DOHH2 (cell line): ENCODE measurements around the gene PDCD7.
"Not testable (repeated sequence)": the region's sequence is repeated elsewhere in the genome, so short reads cannot be mapped to it uniquely, and the experiment has no call there.

Source experiments
- H3F3A ChIP-seq: fragments of 200-600 bp; sonication (generic), shearing (Covaris generic); 2 replicates; pipeline ENCODE4 v1.6.0; 2016; ENCODE audit warnings: antibody characterized with exemption, mild to moderate bottlenecking; ENCODE audit not compliant: control insufficient read depth, insufficient read depth
- H3K27ac ChIP-seq: fragments of 200-600 bp; sonication (generic); 2 replicates; pipeline ENCODE4 v1.5.1; 2014; ENCODE audit warnings: low read depth, mild to moderate bottlenecking, low read length, moderate library complexity
- H3K27me3 ChIP-seq: fragments of 200-600 bp; sonication (generic); 2 replicates; pipeline ENCODE4 v1.6.1; 2014; ENCODE audit warnings: mild to moderate bottlenecking, low read length, mixed read lengths; ENCODE audit not compliant: control insufficient read depth
- H3K36me3 ChIP-seq: fragments of 200-600 bp; sonication (generic); 2 replicates; pipeline ENCODE4 v1.6.1; 2014; ENCODE audit warnings: mild to moderate bottlenecking, low read length, moderate library complexity, mixed read lengths; ENCODE audit not compliant: control insufficient read depth
- H3K4me1 ChIP-seq: fragments of 200-600 bp; sonication (generic); 2 replicates; pipeline ENCODE4 v1.6.1; 2014; ENCODE audit warnings: mild to moderate bottlenecking, low read length, mixed read lengths; ENCODE audit not compliant: control insufficient read depth
- H3K4me2 ChIP-seq: fragments of 200-600 bp; sonication (generic); 2 replicates; pipeline ENCODE4 v1.6.0; 2014; ENCODE audit warnings: mild to moderate bottlenecking, low read length, moderate library complexity
- H3K4me3 ChIP-seq: fragments of 200-600 bp; sonication (generic); 2 replicates; pipeline ENCODE4 v1.5.1; 2014; ENCODE audit warnings: mild to moderate bottlenecking, low read length, mixed read lengths
- H3K79me2 ChIP-seq: fragments of 200-600 bp; sonication (generic); 2 replicates; pipeline ENCODE4 v1.6.1; 2014; ENCODE audit warnings: mild to moderate bottlenecking, low read length, mixed read lengths; ENCODE audit not compliant: control insufficient read depth
- H3K9me2 ChIP-seq: fragments of 200-600 bp; sonication (generic); replicated peaks from 2 replicates; pipeline ENCODE4 v1.6.1; 2014; ENCODE audit warnings: mild to moderate bottlenecking, low read length, mixed read lengths; ENCODE audit not compliant: control insufficient read depth
- H3K9me3 ChIP-seq: fragments of 200-600 bp; sonication (generic); 2 replicates; pipeline ENCODE4 v1.6.1; 2014; ENCODE audit warnings: antibody characterized with exemption, low read length, mixed read lengths; ENCODE audit not compliant: control insufficient read depth, insufficient read depth
- H4K20me1 ChIP-seq: fragments of 200-600 bp; sonication (generic); 2 replicates; pipeline ENCODE4 v1.6.0; 2014; ENCODE audit warnings: low read depth, mild to moderate bottlenecking, antibody characterized with exemption, low read length, moderate library complexity; ENCODE audit not compliant: control insufficient read depth, insufficient read depth
- EZH2phosphoT487 ChIP-seq: fragments of 200-600 bp; sonication (generic); IDR thresholded peaks from 2 replicates; pipeline ENCODE4 v1.6.1; 2017; ENCODE audit warnings: borderline replicate concordance, mild to moderate bottlenecking, antibody characterized with exemption, low read length, moderate library complexity, mixed read lengths
- TF ChIP-seq, protein P1 (sequence below): fragments of 200-600 bp; sonication (generic); IDR thresholded peaks from one replicate; pipeline ENCODE4 v1.5.1; 2014; ENCODE audit warnings: antibody characterized with exemption, mild to moderate bottlenecking, low read depth, low read length; ENCODE audit not compliant: poor library complexity, severe bottlenecking

Gene PDCD7, protein sequence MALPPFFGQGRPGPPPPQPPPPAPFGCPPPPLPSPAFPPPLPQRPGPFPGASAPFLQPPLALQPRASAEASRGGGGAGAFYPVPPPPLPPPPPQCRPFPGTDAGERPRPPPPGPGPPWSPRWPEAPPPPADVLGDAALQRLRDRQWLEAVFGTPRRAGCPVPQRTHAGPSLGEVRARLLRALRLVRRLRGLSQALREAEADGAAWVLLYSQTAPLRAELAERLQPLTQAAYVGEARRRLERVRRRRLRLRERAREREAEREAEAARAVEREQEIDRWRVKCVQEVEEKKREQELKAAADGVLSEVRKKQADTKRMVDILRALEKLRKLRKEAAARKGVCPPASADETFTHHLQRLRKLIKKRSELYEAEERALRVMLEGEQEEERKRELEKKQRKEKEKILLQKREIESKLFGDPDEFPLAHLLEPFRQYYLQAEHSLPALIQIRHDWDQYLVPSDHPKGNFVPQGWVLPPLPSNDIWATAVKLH

DNA sequence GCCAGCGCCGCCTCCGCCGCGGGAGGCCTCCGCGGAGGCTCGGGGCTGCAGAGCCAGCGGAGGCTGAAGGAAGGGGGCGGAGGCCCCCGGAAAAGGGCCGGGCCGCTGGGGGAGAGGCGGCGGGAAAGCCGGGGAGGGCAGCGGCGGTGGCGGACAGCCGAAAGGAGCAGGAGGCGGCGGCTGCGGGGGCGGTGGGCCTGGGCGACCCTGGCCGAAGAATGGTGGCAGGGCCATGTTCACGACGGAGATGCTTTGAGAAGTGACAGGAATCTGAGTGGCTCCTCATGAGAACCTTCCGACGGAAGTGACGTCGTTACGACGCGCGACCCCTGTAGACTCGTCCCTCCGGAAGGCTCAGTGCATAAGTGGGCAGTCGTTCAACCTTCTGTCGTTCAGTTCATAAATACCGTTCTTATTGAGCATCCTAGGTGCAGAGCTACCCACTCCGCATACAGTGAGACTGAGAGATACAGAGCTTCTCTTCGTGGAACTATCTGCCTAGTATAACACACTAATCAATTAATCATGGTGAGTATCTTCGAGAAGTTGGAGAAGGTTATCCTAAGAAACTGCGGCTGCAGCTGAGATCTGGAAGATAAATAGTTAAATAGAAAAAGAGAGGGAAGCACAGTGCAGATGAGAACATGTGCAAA, at the start of gene PDCD7:
Gene PDCD7, minus strand, starts transcription at position 261 of the 653 bp plus-strand sequence. Its CDS starts 27 bp downstream, at position 234.
- Histone ChIP-seq H3K79me2 (peaks cover 46% of the 10 kb centered on the region), H3K36me3 (peaks cover 21% of the 10 kb centered on the region), H3K27me3 (no peaks in the 10 kb centered on the region), H3K27ac (peak within 1 kb of the TSS; percentile 63), H3K9me2 (no peaks in the 10 kb centered on the region), H3K9me3 (peaks cover 11% of the 10 kb centered on the region), H3K4me3 (peak within 1 kb of the TSS; percentile 95), H3F3A (no peaks in the 10 kb centered on the region), H4K20me1 (peaks cover 7% of the 10 kb centered on the region; the same call in 1 of the 2 replicates), H3K4me2 (peak within 1 kb of the TSS; percentile 91), H3K4me1 (peaks cover 19% of the 10 kb centered on the region)
- TF ChIP-seq, protein P1, sequence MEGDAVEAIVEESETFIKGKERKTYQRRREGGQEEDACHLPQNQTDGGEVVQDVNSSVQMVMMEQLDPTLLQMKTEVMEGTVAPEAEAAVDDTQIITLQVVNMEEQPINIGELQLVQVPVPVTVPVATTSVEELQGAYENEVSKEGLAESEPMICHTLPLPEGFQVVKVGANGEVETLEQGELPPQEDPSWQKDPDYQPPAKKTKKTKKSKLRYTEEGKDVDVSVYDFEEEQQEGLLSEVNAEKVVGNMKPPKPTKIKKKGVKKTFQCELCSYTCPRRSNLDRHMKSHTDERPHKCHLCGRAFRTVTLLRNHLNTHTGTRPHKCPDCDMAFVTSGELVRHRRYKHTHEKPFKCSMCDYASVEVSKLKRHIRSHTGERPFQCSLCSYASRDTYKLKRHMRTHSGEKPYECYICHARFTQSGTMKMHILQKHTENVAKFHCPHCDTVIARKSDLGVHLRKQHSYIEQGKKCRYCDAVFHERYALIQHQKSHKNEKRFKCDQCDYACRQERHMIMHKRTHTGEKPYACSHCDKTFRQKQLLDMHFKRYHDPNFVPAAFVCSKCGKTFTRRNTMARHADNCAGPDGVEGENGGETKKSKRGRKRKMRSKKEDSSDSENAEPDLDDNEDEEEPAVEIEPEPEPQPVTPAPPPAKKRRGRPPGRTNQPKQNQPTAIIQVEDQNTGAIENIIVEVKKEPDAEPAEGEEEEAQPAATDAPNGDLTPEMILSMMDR, result no peak
- TF ChIP-seq EZH2phosphoT487, result no peak

DNA sequence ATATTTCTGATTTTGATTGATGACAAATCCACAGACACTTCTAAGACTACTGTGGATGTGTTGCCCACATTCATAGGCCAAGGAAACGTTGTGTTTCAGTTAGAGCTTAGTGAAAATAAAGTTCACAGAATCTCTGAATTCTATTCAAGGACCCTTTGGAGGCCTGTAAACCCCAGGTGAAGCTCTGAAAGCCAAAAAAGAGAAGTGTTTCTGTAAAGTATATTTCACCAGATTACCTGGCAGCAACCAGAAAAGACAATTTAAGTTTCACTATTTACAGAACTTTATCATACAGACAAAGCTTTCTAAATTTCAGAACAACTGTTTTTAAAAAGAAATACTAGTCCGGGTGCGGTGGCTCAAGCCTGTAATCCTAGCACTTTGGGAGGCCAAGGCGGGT, 48.9 kb upstream of the PDCD7 start:
- H3K27ac ChIP-seq, result peak overlapping the region; percentile 27
- H4K20me1 ChIP-seq, result no peaks in the 10 kb centered on the region
- TF ChIP-seq, protein P1, result no peak
- no peak for TF ChIP-seq EZH2phosphoT487
- H3K4me3 ChIP-seq, result peak overlapping the region; percentile 85
- peak overlapping the region; percentile 79 for H3K4me2 ChIP-seq
- no peaks in the 10 kb centered on the region for H3K9me2 ChIP-seq
- H3K79me2 ChIP-seq, result peaks cover 69% of the 10 kb centered on the region
- no peaks in the 10 kb centered on the region for H3K9me3 ChIP-seq
- H3F3A ChIP-seq, result peaks cover 10% of the 10 kb centered on the region; the same call in 1 of the 2 replicates
- H3K27me3 ChIP-seq, result no peaks in the 10 kb centered on the region
- H3K4me1 ChIP-seq, result peaks cover 14% of the 10 kb centered on the region
- H3K36me3 ChIP-seq, result peaks cover 55% of the 10 kb centered on the region

DNA sequence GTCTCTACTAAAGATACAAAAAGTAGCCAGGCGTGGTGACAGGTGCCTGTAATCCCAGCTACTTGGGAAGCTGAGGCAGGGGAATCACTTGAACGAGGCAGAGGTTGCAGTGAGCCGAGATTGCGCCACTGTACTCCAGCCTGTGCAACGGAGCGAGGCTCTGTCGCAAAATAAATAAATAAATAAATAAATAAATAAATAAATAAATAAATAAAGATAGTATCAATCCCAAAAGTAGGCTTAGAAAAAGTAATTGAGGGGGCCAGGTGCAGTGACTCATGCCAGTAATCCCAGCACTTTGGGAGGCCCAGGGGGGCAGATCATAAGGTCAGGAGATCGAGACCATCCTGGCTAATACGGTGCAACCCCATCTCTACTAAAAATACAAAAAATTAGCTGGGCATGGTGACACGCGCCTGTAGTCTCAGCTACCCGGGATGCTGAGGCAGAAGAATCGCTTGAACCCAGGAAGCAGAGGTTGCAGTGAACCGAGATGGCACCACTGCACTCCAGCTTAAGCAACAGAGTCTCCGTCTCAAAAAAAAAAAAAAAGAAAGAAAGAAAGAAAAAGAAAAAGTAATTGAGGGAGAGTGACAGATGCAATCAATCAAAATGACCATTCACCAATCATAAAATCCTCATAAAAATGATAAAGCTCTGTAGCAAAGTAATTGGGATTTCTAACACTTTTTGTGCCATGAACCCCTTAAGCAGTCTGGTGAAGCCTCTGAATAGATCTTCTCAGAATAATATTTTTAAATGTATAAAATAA, 48.2 kb upstream of the PDCD7 start:
- H4K20me1 ChIP-seq, H3K4me2 ChIP-seq, H3K27ac ChIP-seq, H3K27me3 ChIP-seq, H3K4me3 ChIP-seq, H3K9me3 ChIP-seq, H3K9me2 ChIP-seq, H3F3A ChIP-seq: not testable (repeated sequence)
- peaks cover 14% of the 10 kb centered on the region for H3K4me1 ChIP-seq
- H3K36me3 ChIP-seq, result peaks cover 62% of the 10 kb centered on the region
- peaks cover 75% of the 10 kb centered on the region for H3K79me2 ChIP-seq
